OCI-LY1 (cell line): ENCODE data around the gene PRCD.

Experiments
- H2AFZ ChIP-seq: fragments of 200-600 bp; sonication (generic), shearing (Covaris generic); 2 replicates; pipeline ENCODE4 v1.6.0; 2014; ENCODE audit warnings: antibody characterized with exemption, mild to moderate bottlenecking, low read length
- H3F3A ChIP-seq: fragments of 200-600 bp; sonication (generic), shearing (Covaris generic); 2 replicates; pipeline ENCODE4 v1.6.0; 2014; ENCODE audit warnings: mild to moderate bottlenecking, antibody characterized with exemption, low read length, moderate library complexity; ENCODE audit not compliant: insufficient read depth
- H3K27ac ChIP-seq: fragments of 200-600 bp; sonication (generic); 2 replicates; pipeline ENCODE4 v1.5.1; 2014; ENCODE audit warnings: low read length, mixed run types, mild to moderate bottlenecking, low read depth; ENCODE audit not compliant: poor library complexity, severe bottlenecking
- H3K27me3 ChIP-seq: fragments of 200-600 bp; sonication (generic); 2 replicates; pipeline ENCODE4 v1.6.0; 2014; ENCODE audit warnings: antibody characterized with exemption, mild to moderate bottlenecking, low read length, moderate library complexity; ENCODE audit not compliant: insufficient read depth
- H3K36me3 ChIP-seq: fragments of 200-600 bp; sonication (generic); 2 replicates; pipeline ENCODE4 v1.6.1; 2014; ENCODE audit warnings: mild to moderate bottlenecking, antibody characterized with exemption, low read length, moderate library complexity, mixed read lengths; ENCODE audit not compliant: insufficient read depth
- H3K4me1 ChIP-seq: fragments of 200-600 bp; sonication (generic); 2 replicates; pipeline ENCODE4 v1.5.1; 2014; ENCODE audit warnings: mild to moderate bottlenecking, low read length, moderate library complexity; ENCODE audit not compliant: insufficient read depth, severe bottlenecking
- H3K4me2 ChIP-seq: fragments of 200-600 bp; sonication (generic), shearing (Covaris generic); 2 replicates; pipeline ENCODE4 v1.6.1; 2014; ENCODE audit warnings: low read length
- H3K4me3 ChIP-seq: fragments of 200-600 bp; sonication (generic); 2 replicates; pipeline ENCODE4 v1.5.1; 2014; ENCODE audit warnings: low read length, low read depth, mild to moderate bottlenecking, mixed read lengths; ENCODE audit not compliant: poor library complexity, severe bottlenecking
- H3K79me2 ChIP-seq: fragments of 200-600 bp; shearing (Covaris generic); 2 replicates; pipeline ENCODE4 v1.6.1; 2016; ENCODE audit warnings: mixed run types, low read length, mixed read lengths; ENCODE audit not compliant: insufficient read depth
- H3K9ac ChIP-seq: fragments of 200-600 bp; sonication (generic), shearing (Covaris generic); 2 replicates; pipeline ENCODE4 v1.6.1; 2014; ENCODE audit warnings: mild to moderate bottlenecking, low read length, mixed read lengths
- H3K9me2 ChIP-seq: fragments of 200-600 bp; sonication (generic), shearing (Covaris generic); 2 replicates; pipeline ENCODE4 v1.6.1; 2014; ENCODE audit warnings: low read depth, mild to moderate bottlenecking, low read length, mixed read lengths
- H3K9me3 ChIP-seq: fragments of 200-600 bp; shearing (Covaris generic); 2 replicates; pipeline ENCODE4 v1.6.1; 2014; ENCODE audit warnings: low read length, mixed read lengths
- H4K20me1 ChIP-seq: fragments of 200-600 bp; sonication (generic), shearing (Covaris generic); 2 replicates; pipeline ENCODE4 v1.6.0; 2016; ENCODE audit warnings: mild to moderate bottlenecking, low read length; ENCODE audit not compliant: insufficient read depth
- CTCF ChIP-seq: fragments of 200-600 bp; sonication (generic), shearing (Covaris generic); IDR thresholded peaks from 2 replicates; pipeline ENCODE4 v1.5.1; 2017; ENCODE audit warnings: mild to moderate bottlenecking, antibody characterized with exemption, low read length, moderate library complexity, mixed read lengths
- EZH2 ChIP-seq: fragments of 200-600 bp; sonication (generic), shearing (Covaris generic); IDR thresholded peaks from 2 replicates; pipeline ENCODE4 v1.8.0; 2017; ENCODE audit warnings: borderline replicate concordance, mixed run types, mild to moderate bottlenecking, antibody characterized with exemption, low read length, moderate library complexity, mixed read lengths

Gene PRCD

GRCh38 chr17:76497979-76498875 lies 41.6 kb upstream of the PRCD start:
- peaks cover 53% of the 10 kb centered on the region for H3K4me1 ChIP-seq
- TF ChIP-seq CTCF (no peak), EZH2 (no peak)
- no peaks in the 10 kb centered on the region for H3K9me2 ChIP-seq
- H3K4me3 ChIP-seq, result no peak overlapping the region
- no peak overlapping the region for H3K27ac ChIP-seq
- H2AFZ ChIP-seq, result no peak overlapping the region
- no peaks in the 10 kb centered on the region for H3K27me3 ChIP-seq
- peak overlapping the region; percentile 81; the same call in 1 of the 2 replicates for H3K4me2 ChIP-seq
- H3K9ac ChIP-seq, result no peak overlapping the region
- no peaks in the 10 kb centered on the region for H3K9me3 ChIP-seq
- no peaks in the 10 kb centered on the region for H3K36me3 ChIP-seq
- no peaks in the 10 kb centered on the region for H3K79me2 ChIP-seq
- no peaks in the 10 kb centered on the region for H3F3A ChIP-seq
- no peaks in the 10 kb centered on the region for H4K20me1 ChIP-seq

GRCh38 chr17:76498876-76499251 lies 41.0 kb upstream of the PRCD start:
- no peaks in the 10 kb centered on the region for H3F3A ChIP-seq
- H3K4me2 ChIP-seq, result peak overlapping the region; percentile 81
- H3K36me3 ChIP-seq, result no peaks in the 10 kb centered on the region
- no peaks in the 10 kb centered on the region for H3K9me2 ChIP-seq
- no peaks in the 10 kb centered on the region for H3K79me2 ChIP-seq
- H2AFZ ChIP-seq, result no peak overlapping the region
- peak overlapping the region; percentile 85 for H3K4me3 ChIP-seq
- H3K27me3 ChIP-seq, result no peaks in the 10 kb centered on the region
- H4K20me1 ChIP-seq, result no peaks in the 10 kb centered on the region
- H3K9ac ChIP-seq, result no peak overlapping the region
- H3K9me3 ChIP-seq, result no peaks in the 10 kb centered on the region
- peak overlapping the region; percentile 4 for H3K27ac ChIP-seq
- H3K4me1 ChIP-seq, result peaks cover 46% of the 10 kb centered on the region
- TF ChIP-seq CTCF (no peak), EZH2 (no peak)

GRCh38 chr17:76499267-76499667 lies 40.6 kb upstream of the PRCD start:
- Histone ChIP-seq H3K79me2 (no peaks in the 10 kb centered on the region), H3K9ac (peak overlapping the region; percentile 9; the same call in 1 of the 2 replicates), H3K4me1 (peaks cover 43% of the 10 kb centered on the region), H3K27ac (peak overlapping the region; percentile 4), H3K9me2 (no peaks in the 10 kb centered on the region), H3F3A (no peaks in the 10 kb centered on the region), H3K4me2 (peak overlapping the region; percentile 81), H3K4me3 (peak overlapping the region; percentile 85), H2AFZ (no peak overlapping the region), H3K9me3 (no peaks in the 10 kb centered on the region), H4K20me1 (no peaks in the 10 kb centered on the region), H3K27me3 (no peaks in the 10 kb centered on the region), H3K36me3 (no peaks in the 10 kb centered on the region)
- TF ChIP-seq EZH2 (no peak), CTCF (no peak)
